ENCODE measurements around the gene HES3.

GRCh38 chr1:6278263-6278662 is 34.3 kb downstream of the HES3 start:
- TF ChIP-seq POLR2A (IDR thresholded peaks at IDR 0.05) (no peak), CTCF (IDR thresholded peaks at IDR 0.05) (no peak)

All from esophagus squamous epithelium (tissue), 4 donors.